GM10266 (cell line): ENCODE results near the gene TLR9.

ENCODE experiments used
- DNase-seq: peaks from one replicate; pipeline ENCODE4 v3.0.0; 2012; ENCODE audit errors: extremely low spot score
- CTCF ChIP-seq: IDR thresholded peaks from 2 replicates; pipeline ENCODE4 v1.5.1; 2012; ENCODE audit warnings: mild to moderate bottlenecking, low read depth; ENCODE audit not compliant: control insufficient read depth, insufficient read depth; ENCODE audit errors: missing control alignments

TLR9 gene

GRCh38 chr3:52218454-52218853 lies 7.0 kb downstream of the TLR9 start:
- TF ChIP-seq CTCF = no peak
- DNase-seq = no peak

GRCh38 chr3:52218026-52218425 lies 7.4 kb downstream of the TLR9 start:
- TF ChIP-seq CTCF = no peak
- no peak for DNase-seq

GRCh38 chr3:52217409-52217805 lies 8.0 kb downstream of the TLR9 start:
- no peak for DNase-seq

GRCh38 chr3:52216585-52217408 lies 8.6 kb downstream of the TLR9 start:
- no peak for DNase-seq
- no peak for TF ChIP-seq CTCF

More at GRCh38 chr3:52217409-52217805, 8.0 kb downstream of the TLR9 start:
- no peak for TF ChIP-seq CTCF

- no peak for DNase-seq
Measured at GRCh38 chr3:52215351-52215750, 10.1 kb downstream of the TLR9 start.

GRCh38 chr3:52213901-52214300 lies 11.5 kb downstream of the TLR9 start:
- no peak for TF ChIP-seq CTCF
- no peak for DNase-seq

More at GRCh38 chr3:52215351-52215750, 10.1 kb downstream of the TLR9 start:
- TF ChIP-seq CTCF = no peak

GRCh38 chr3:52213005-52213404 lies 12.4 kb downstream of the TLR9 start:
- no peak for TF ChIP-seq CTCF
- no peak for DNase-seq
